Measurements from ENCODE around the gene PHC2.

Gene PHC2

DNA sequence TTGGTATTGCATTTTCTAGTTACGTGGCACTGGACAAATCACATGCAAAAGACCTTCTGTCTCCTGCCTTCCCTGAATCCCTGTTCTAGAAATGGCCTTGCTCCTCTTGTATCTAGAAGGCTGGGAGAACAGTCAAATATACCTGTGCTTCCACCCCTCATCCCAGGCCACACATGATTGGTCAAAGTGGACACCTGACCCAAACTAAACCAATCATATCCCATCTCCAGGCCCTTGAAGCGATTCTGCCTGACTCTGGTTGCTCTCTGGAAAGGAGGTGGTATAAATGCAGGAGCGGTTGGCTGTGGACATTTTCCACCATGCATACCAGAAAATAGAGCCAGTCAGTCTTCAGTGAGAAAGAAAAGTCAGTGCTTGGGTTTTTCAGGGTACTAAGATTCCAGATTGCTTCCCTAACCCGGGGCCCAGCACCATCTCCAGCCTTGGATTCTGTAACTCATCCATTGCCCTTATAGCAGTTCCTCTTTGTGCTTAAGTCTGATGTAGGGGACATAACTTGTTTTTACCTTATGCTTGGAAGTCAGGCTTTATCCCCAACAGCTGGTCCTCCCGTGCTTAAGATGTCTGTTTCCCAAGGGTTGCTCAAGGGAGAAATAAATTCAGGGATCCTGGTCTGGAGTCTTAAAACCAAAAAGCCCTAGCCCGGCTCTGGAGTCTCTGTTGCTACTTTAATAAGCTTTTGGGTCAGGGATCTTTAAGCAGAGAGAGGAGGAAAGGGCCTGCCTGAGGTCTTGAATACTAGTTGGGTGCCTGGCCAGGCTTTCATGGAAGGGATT lies 7.7 kb upstream of the PHC2 start:
- Mint-ChIP-seq H3K9me3 (no peaks in the 10 kb centered on the region), H3K27me3 (ENCODE audit: low read depth) (peaks cover 63% of the 10 kb centered on the region), H3K27ac (no peak overlapping the region), H3K4me1 (ENCODE audit: low read depth) (peaks cover 5% of the 10 kb centered on the region), H3K4me3 (no peak overlapping the region), H3K36me3 (ENCODE audit: low read depth) (no peaks in the 10 kb centered on the region)

DNA sequence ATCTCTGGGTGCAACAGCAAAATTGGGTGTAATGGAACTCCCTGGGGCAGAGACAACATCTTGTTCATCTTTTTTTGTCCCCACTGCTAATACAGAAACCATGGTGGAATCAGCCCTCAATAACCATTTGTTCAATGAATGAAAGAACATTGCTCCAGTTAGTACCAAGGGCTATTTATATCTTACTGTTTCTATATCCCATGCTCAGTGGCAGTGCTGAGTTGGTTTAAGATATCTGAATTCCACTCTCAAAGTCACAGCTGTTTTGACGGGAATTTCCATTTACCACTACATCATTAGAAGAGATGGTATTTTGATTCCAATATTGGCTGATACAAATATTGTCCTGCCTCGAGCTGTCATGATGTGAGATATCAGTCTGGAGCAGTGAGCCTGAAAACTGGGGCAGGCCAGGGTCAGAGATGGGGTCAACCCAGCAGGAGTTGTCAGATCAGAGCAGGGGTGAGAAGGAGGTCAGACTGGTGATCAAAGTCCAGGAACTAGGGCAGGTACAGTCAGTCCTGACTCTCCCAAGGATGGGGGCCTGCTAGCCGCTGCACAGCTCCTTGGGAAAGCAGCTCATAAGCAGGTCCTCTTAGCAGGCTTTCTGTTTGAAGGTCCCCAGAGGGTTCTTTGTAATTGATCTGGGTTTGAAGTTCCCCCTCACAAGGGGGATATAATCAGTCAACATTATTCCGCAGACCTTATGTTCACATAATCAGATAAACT lies 5.8 kb upstream of the PHC2 start:
- no peaks in the 10 kb centered on the region for H3K9me3 Mint-ChIP-seq
- H3K4me3 Mint-ChIP-seq, result no peak overlapping the region
- peaks cover 53% of the 10 kb centered on the region for H3K27me3 Mint-ChIP-seq (ENCODE audit: low read depth)
- H3K36me3 Mint-ChIP-seq (ENCODE audit: low read depth), result no peaks in the 10 kb centered on the region
- no peak overlapping the region for H3K27ac Mint-ChIP-seq
- no peaks in the 10 kb centered on the region for H3K4me1 Mint-ChIP-seq (ENCODE audit: low read depth)

DNA sequence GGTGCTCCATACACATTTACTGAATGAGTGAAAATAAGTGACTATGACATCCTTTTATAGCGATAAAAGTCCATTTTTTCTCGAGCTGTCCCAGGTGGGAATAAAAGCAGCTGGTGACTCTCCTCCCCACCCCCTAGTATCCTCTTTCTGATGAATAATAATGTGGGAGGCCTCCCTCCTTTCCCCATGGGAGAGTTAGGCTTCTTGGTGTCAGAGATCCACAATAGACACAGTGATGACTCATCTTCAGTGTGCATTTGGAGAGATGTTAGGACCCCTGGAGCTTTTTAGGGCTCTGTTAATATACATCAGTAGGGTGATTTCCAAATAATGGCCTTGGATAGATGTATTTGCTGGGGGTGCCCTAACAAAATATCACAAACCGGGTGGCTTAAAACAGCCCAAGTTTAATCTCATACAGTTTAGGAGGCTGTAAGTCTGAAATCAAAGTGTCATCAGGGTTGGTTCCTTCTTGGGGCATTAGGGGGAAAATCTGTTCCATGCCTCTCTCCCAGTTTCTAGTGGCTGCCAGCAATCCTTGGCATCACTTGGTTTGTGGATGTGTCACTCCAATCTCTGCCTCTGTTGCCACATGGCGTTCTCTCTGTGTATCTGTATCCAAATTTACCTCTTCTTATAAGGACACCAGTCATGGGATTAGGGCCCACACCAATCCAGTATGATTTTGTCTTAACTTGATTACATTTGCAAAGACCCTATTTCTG lies 4.4 kb upstream of the PHC2 start:
- Mint-ChIP-seq H3K27me3 (ENCODE audit: low read depth) (peaks cover 49% of the 10 kb centered on the region), H3K27ac (no peak overlapping the region), H3K4me1 (ENCODE audit: low read depth) (peaks cover 2% of the 10 kb centered on the region), H3K9me3 (no peaks in the 10 kb centered on the region), H3K36me3 (ENCODE audit: low read depth) (no peaks in the 10 kb centered on the region), H3K4me3 (no peak overlapping the region)

DNA sequence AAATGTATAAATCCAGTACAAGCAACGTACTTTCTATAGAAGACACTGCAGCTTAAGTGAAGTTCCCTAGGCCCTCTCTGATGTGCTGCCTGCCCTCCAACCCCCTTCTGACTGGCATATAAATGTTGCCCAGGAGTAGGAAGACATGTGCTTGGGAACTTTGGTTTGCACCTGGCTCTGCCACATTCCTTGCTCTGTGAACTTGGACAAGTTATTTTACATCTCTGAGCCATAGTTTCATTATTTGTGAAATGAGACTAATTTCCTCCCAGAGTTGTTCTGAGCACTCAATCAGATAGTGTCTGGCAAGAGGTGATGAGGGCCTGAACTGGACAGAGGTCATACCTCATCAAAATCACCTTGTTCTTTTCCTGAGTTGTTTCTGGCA lies 3.5 kb upstream of the PHC2 start:
- Mint-ChIP-seq H3K4me3 (no peak overlapping the region), H3K27ac (no peak overlapping the region), H3K9me3 (no peaks in the 10 kb centered on the region), H3K36me3 (ENCODE audit: low read depth) (no peaks in the 10 kb centered on the region), H3K4me1 (ENCODE audit: low read depth) (peaks cover 2% of the 10 kb centered on the region), H3K27me3 (ENCODE audit: low read depth) (peaks cover 41% of the 10 kb centered on the region)

DNA sequence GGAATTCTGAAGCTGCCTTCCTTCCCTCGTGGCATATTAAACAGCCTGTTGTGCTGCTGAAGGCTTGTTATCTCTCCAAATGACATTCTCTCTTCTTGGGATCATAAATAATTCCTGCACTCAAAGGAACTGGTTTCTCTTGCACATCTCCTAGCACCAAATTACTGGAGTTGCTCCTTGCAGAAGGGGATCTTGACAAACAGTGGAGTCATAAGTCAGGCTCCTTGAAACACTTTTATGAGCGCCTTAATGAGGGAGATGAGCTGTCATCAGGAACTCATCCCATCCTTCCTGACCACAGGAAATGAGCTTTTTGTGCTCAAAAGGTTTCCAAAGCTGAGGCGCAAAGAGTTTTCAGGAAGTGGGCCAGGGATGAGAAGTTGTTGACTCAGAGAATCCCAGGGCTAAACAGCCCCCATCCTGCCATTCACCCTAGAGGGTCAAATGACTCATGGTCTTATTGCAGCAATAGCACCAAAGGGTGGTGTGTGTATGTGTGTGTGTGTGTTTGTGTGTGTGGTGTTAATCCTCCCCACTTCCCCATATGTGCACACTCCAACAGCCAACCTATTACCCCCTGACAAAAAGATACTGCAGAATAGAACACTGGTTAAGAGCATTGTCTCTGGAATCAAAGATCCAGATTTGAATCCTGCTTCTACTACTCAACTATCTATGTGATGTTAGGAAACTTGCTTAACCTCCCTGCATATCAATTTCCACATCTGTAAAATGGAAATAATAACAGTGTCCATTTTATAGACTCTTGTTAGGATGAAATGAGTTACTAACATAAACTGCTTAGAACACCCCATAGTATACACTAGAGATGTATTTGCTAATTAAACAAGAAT lies 2.8 kb upstream of the PHC2 start:
- Mint-ChIP-seq H3K27ac (no peak overlapping the region), H3K4me3 (no peak overlapping the region), H3K9me3 (no peaks in the 10 kb centered on the region), H3K27me3 (ENCODE audit: low read depth) (peaks cover 40% of the 10 kb centered on the region), H3K36me3 (ENCODE audit: low read depth) (no peaks in the 10 kb centered on the region), H3K4me1 (ENCODE audit: low read depth) (peaks cover 2% of the 10 kb centered on the region)

DNA sequence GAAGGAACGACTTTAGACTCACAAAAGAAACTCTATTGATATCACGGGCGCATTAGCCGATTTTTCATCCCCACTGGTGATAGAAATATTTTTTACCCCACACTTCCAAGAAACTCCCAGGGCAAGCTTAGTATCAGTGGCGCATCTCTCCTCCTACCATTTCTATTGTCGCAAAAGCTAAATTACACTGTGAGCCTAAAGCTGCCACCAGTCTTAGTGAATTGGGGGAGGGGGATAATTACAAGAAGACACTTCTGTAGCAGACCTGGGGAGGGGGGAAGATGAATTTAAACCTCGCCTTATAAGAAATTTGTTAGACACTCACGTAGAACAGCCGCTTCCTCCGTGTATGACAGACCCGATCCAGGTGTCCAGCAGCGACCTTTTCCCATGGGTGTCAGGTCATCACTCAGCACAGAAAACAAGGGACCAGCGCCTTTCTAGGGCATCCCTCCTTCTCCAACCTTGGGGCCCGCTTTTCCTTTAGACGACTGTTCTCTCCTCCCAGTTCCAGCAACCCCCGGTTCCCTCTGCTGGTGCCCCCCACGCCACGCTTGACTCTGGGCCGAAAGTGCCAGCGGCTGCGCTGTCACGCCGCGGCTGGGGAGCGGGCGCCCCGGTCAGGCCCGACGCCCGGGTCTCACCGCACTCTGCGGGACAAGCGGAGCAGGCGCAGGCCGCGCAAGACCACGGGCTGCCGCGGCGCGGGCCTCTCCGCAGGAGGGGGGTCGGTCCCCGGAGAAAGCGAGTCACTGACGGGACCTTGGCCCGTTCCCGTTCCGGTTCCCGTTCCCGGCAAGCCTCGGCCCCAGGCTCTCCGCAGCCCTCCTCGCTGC lies 821 bp downstream of the PHC2 start:
- no peak overlapping the region for H3K27ac Mint-ChIP-seq
- peaks cover 37% of the 10 kb centered on the region for H3K27me3 Mint-ChIP-seq (ENCODE audit: low read depth)
- H3K4me3 Mint-ChIP-seq, result no peak overlapping the region
- H3K36me3 Mint-ChIP-seq (ENCODE audit: low read depth), result no peaks in the 10 kb centered on the region
- H3K9me3 Mint-ChIP-seq, result no peaks in the 10 kb centered on the region
- H3K4me1 Mint-ChIP-seq (ENCODE audit: low read depth), result peaks cover 2% of the 10 kb centered on the region

DNA sequence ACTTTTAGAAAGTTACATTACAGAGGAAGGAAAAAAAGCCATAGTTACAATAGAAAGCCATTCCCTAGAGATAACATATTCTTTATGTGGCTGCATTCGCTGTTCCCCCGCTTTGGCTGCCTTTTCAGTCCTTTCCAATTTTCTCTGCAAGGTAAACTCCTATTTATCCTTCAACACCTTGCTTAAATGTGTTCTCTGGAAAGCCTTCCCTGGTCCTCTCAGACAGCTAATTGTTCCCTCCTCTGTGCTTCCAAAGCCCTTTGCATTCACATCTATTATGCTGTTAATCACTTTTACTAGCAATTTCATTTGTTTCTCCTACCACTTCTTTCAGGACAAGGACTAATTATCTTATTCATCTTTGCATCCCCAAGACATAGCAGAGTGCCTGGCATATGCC lies 1.6 kb downstream of the PHC2 start:
- no peaks in the 10 kb centered on the region for H3K9me3 Mint-ChIP-seq
- no peaks in the 10 kb centered on the region for H3K36me3 Mint-ChIP-seq (ENCODE audit: low read depth)
- no peak overlapping the region for H3K27ac Mint-ChIP-seq
- peaks cover 32% of the 10 kb centered on the region for H3K27me3 Mint-ChIP-seq (ENCODE audit: low read depth)
- H3K4me1 Mint-ChIP-seq (ENCODE audit: low read depth), result peaks cover 2% of the 10 kb centered on the region
- H3K4me3 Mint-ChIP-seq, result no peak overlapping the region

DNA sequence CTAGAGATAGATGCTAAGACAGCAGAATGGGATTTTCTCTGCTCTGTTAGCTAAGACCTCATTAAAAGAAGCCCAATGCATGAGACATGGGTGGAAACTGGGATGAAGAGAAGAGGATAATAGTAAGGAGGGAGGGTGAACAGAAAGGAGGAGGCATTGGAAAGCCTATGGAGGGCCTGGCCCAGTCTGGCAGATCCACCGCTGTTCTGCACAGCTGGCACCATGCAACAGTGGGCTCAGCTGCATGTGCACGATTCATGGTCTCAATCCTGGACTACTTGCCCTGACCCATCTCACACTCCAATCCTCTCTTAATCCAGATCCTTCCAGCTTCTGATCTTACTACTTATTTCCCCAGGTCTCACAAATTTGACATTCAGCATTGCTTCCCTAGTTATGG lies 2.2 kb downstream of the PHC2 start:
- H3K4me3 Mint-ChIP-seq, result no peak overlapping the region
- H3K27ac Mint-ChIP-seq, result no peak overlapping the region
- H3K4me1 Mint-ChIP-seq (ENCODE audit: low read depth), result peaks cover 2% of the 10 kb centered on the region
- no peaks in the 10 kb centered on the region for H3K36me3 Mint-ChIP-seq (ENCODE audit: low read depth)
- H3K27me3 Mint-ChIP-seq (ENCODE audit: low read depth), result peaks cover 27% of the 10 kb centered on the region
- no peaks in the 10 kb centered on the region for H3K9me3 Mint-ChIP-seq

DNA sequence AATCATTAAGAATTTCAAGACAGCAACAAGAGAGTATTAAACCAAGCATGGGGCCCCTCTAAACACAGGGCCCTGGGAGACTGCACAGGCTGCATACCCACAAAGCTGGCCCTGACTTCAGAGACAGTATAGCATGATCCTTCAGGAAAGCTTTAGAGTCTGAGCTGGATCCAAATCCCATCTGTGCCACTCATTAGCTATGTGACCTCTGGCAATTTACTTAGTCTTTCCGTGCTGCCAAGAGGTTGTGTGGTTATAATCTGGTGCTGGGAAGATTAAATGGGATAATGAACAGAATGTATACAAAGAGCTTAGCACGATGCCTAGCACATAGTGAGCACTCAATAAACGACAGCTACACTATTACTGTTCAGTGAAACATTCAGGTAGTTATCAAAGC lies 4.0 kb downstream of the PHC2 start:
- Mint-ChIP-seq H3K27me3 (ENCODE audit: low read depth) (peaks cover 40% of the 10 kb centered on the region), H3K27ac (no peak overlapping the region), H3K36me3 (ENCODE audit: low read depth) (no peaks in the 10 kb centered on the region), H3K4me3 (no peak overlapping the region), H3K4me1 (ENCODE audit: low read depth) (peaks cover 2% of the 10 kb centered on the region), H3K9me3 (no peaks in the 10 kb centered on the region)

DNA sequence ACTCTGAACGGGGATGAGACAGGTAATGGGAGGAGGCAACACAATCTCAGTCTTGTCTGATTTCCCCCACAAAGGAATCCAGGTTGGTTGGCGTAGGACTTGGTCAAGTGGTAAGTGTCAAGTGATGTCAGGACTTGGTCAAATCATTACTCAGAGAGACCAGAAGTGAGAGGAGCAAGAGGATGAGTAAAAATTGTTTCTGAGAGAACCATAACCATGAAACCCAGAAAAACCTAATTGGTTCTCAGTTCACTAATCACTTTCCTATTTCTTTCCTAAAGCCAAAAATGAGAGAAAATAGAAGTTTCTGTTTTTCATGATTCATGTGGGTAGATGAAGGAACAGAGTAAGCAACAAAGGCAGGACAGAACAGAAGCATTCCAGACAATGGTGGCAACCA lies 5.0 kb downstream of the PHC2 start:
- no peak overlapping the region for H3K4me3 Mint-ChIP-seq
- H3K9me3 Mint-ChIP-seq, result no peaks in the 10 kb centered on the region
- H3K27me3 Mint-ChIP-seq (ENCODE audit: low read depth), result peaks cover 44% of the 10 kb centered on the region
- H3K4me1 Mint-ChIP-seq (ENCODE audit: low read depth), result no peaks in the 10 kb centered on the region
- no peak overlapping the region for H3K27ac Mint-ChIP-seq
- no peaks in the 10 kb centered on the region for H3K36me3 Mint-ChIP-seq (ENCODE audit: low read depth)

DNA sequence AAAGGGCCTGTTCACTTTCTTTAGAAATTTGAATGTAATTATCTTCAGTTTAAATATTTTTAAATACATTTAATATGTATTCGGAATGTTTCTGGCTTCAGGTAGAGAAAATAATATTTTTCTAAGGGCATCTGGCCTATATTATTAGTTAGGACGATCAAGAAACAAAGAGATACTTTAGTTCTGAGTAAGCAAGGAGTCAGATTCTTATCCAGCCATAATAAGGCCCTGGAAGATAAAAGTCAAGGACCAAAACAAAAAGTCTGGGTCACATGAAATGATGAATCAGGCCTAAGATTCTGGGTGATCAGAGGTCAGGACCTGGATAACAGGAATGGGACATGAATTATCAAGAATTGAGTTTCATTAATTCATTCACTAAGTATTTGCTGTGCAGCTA lies 6.3 kb downstream of the PHC2 start:
- Mint-ChIP-seq H3K9me3 (no peaks in the 10 kb centered on the region), H3K36me3 (ENCODE audit: low read depth) (no peaks in the 10 kb centered on the region), H3K27ac (no peak overlapping the region), H3K4me3 (no peak overlapping the region), H3K27me3 (ENCODE audit: low read depth) (peaks cover 49% of the 10 kb centered on the region), H3K4me1 (ENCODE audit: low read depth) (no peaks in the 10 kb centered on the region)

DNA sequence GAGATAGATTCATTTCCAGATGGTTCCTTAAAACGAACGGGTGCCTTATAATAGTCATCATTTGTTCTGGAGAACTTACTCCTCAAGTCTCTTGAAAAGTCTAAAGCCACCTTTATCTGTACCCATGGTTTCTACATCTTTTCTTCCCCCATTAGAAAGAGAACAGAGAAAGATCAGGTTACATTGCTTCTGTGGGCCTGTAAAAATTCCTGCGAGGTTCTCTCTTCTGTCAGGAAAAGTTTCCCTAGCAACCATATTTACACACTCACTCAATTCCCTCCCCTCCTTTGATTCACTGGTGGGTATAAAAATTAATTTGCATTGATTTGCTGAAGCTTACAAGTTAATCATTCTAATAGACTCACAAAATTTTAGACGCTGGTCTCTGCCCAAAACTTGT lies 6.7 kb downstream of the PHC2 start:
- no peak overlapping the region for H3K4me3 Mint-ChIP-seq
- H3K4me1 Mint-ChIP-seq (ENCODE audit: low read depth), result no peaks in the 10 kb centered on the region
- peaks cover 53% of the 10 kb centered on the region for H3K27me3 Mint-ChIP-seq (ENCODE audit: low read depth)
- H3K27ac Mint-ChIP-seq, result no peak overlapping the region
- no peaks in the 10 kb centered on the region for H3K36me3 Mint-ChIP-seq (ENCODE audit: low read depth)
- no peaks in the 10 kb centered on the region for H3K9me3 Mint-ChIP-seq

DNA sequence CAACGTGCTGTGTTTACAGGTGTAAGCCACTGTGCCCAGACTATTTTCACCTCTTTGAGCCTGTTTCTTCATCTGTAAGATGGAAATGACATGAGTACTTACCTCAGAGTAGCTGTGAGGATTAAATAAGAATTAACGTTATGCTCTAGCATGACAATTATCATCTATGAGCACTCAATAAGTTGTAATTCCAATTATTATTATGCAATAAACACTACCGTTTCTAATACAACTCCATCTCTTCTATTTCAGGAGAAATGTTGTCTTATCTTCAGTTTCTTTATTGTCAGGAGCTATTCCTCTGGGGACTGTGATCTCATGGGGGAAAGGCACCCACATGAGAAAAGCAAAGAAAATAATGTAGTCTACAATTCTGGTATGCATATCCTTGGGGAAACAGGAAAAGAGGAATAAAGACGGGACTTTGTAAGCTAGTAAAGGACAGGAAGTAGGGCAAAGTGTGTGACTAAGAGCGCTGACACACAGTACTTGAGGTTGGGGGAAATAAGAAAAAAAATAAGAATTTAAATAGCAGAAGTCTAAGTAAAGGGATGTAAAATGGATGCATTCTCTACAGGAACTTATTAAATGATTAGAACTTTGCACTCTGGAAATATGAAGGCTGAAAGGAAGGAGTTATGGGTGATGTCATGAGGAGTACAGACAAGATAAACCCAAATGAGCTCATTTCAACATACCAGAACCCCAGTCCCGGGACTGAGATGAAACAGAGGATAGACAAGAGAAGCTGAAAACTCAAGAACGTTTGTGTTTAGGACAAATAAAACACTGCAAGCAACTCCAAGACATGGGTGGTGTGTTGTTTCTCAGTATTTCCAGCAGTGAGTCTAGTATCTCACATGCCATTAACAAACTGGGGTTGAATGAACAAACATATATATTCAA lies 9.8 kb downstream of the PHC2 start:
- no peak overlapping the region for H3K4me3 Mint-ChIP-seq
- peaks cover 4% of the 10 kb centered on the region for H3K9me3 Mint-ChIP-seq
- no peaks in the 10 kb centered on the region for H3K36me3 Mint-ChIP-seq (ENCODE audit: low read depth)
- H3K4me1 Mint-ChIP-seq (ENCODE audit: low read depth), result no peaks in the 10 kb centered on the region
- H3K27me3 Mint-ChIP-seq (ENCODE audit: low read depth), result peaks cover 61% of the 10 kb centered on the region
- no peak overlapping the region for H3K27ac Mint-ChIP-seq
